ENCODE results near the gene RBMS1.

GRCh38 chr2:160227293-160227915, 266.2 kb downstream of the RBMS1 start:
- TF ChIP-seq POLR2A (IDR thresholded peaks at IDR 0.05): no peak
- TF ChIP-seq, protein P1, sequence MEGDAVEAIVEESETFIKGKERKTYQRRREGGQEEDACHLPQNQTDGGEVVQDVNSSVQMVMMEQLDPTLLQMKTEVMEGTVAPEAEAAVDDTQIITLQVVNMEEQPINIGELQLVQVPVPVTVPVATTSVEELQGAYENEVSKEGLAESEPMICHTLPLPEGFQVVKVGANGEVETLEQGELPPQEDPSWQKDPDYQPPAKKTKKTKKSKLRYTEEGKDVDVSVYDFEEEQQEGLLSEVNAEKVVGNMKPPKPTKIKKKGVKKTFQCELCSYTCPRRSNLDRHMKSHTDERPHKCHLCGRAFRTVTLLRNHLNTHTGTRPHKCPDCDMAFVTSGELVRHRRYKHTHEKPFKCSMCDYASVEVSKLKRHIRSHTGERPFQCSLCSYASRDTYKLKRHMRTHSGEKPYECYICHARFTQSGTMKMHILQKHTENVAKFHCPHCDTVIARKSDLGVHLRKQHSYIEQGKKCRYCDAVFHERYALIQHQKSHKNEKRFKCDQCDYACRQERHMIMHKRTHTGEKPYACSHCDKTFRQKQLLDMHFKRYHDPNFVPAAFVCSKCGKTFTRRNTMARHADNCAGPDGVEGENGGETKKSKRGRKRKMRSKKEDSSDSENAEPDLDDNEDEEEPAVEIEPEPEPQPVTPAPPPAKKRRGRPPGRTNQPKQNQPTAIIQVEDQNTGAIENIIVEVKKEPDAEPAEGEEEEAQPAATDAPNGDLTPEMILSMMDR (IDR thresholded peaks at IDR 0.05): no peak

Measured in esophagus squamous epithelium (tissue), 4 donors.